Astrocyte (in vitro differentiated cells and primary cell): ENCODE measurements around the gene ATP2C1. TPM values are rescaled to one million over a fixed set of nuclear protein-coding genes. Genes with fewer than 3 reads are reported as not detected.
A peak's percentile ranks its signal among the peaks of the same experiment; 100 is the strongest.

Source experiments
- DNase-seq: peaks from one replicate; pipeline ENCODE4 v3.0.0-alpha.2; 2010; ENCODE audit warnings: low read depth
- FAIRE-seq: peaks from 2 replicates; lab custom pipeline; 2011; peaks lifted over from hg19 to GRCh38; lab: Jason Lieb, UNC
- H2AFZ ChIP-seq: 2 replicates; pipeline ENCODE4 v1.6.0; 2012; ENCODE audit warnings: low read depth, low read length, inconsistent platforms
- H3K27ac ChIP-seq: 2 replicates; pipeline ENCODE4 v1.5.1; 2011; ENCODE audit warnings: low read depth, low read length, inconsistent platforms
- H3K27me3 ChIP-seq: 2 replicates; pipeline ENCODE4 v1.6.0; 2011; ENCODE audit warnings: low read length, inconsistent platforms; ENCODE audit not compliant: insufficient read depth
- H3K36me3 ChIP-seq: 2 replicates; pipeline ENCODE4 v1.5.1; 2011; ENCODE audit warnings: low read length, inconsistent platforms; ENCODE audit not compliant: insufficient read depth
- H3K4me1 ChIP-seq: 2 replicates; pipeline ENCODE4 v1.5.1; 2011; ENCODE audit warnings: low read length, inconsistent platforms; ENCODE audit not compliant: insufficient read depth
- H3K4me2 ChIP-seq: 2 replicates; pipeline ENCODE4 v1.6.0; 2012; ENCODE audit warnings: low read length, inconsistent platforms
- H3K4me3 ChIP-seq: 2 replicates; pipeline ENCODE4 v1.5.1; 2011; ENCODE audit warnings: low read depth, mild to moderate bottlenecking, low read length, inconsistent platforms; ENCODE audit not compliant: insufficient read depth
- H3K79me2 ChIP-seq: 2 replicates; pipeline ENCODE4 v1.6.0; 2012; ENCODE audit warnings: mild to moderate bottlenecking, low read length, inconsistent platforms; ENCODE audit not compliant: insufficient read depth
- H3K9ac ChIP-seq: 2 replicates; pipeline ENCODE4 v1.6.0; 2012; ENCODE audit warnings: mild to moderate bottlenecking, low read length, inconsistent platforms
- H3K9me3 ChIP-seq: 2 replicates; pipeline ENCODE4 v1.5.1; 2012; ENCODE audit warnings: low read depth, mild to moderate bottlenecking, low read length, inconsistent platforms; ENCODE audit not compliant: insufficient read depth
- H4K20me1 ChIP-seq: 2 replicates; pipeline ENCODE4 v1.6.0; 2012; ENCODE audit warnings: low read length, inconsistent platforms; ENCODE audit not compliant: insufficient read depth
- H3K27ac Mint-ChIP-seq: one replicate; pipeline ENCODE4 v1.8.0; 2021; ENCODE audit warnings: mild to moderate bottlenecking, mixed read lengths; ENCODE audit not compliant: unreplicated experiment
- H3K27me3 Mint-ChIP-seq: one replicate; pipeline ENCODE4 v1.8.0; 2021; ENCODE audit warnings: low read depth, mixed read lengths; ENCODE audit not compliant: unreplicated experiment
- H3K36me3 Mint-ChIP-seq: one replicate; pipeline ENCODE4 v1.8.0; 2021; ENCODE audit warnings: low read depth, mixed read lengths; ENCODE audit not compliant: unreplicated experiment
- H3K4me1 Mint-ChIP-seq: one replicate; pipeline ENCODE4 v1.8.0; 2021; ENCODE audit warnings: low read depth, mixed read lengths; ENCODE audit not compliant: unreplicated experiment
- H3K4me3 Mint-ChIP-seq: one replicate; pipeline ENCODE4 v1.8.0; 2021; ENCODE audit warnings: mild to moderate bottlenecking, moderate library complexity, mixed read lengths; ENCODE audit not compliant: unreplicated experiment
- H3K9me3 Mint-ChIP-seq: one replicate; pipeline ENCODE4 v1.8.0; 2021; ENCODE audit warnings: mild to moderate bottlenecking, mixed read lengths; ENCODE audit not compliant: unreplicated experiment
- EZH2 ChIP-seq: IDR thresholded peaks from 2 replicates; pipeline ENCODE4 v1.6.1; 2012; ENCODE audit warnings: mild to moderate bottlenecking, low read length, inconsistent platforms; ENCODE audit not compliant: insufficient read depth
- total RNA-seq: library from RNA; stranded (reverse); gene quantifications from 2 replicates; pipeline ENCODE4 v1.2.1, GENCODE V29; 2021
- TF ChIP-seq, protein P1 (sequence below): IDR thresholded peaks from 2 replicates; pipeline ENCODE4 v1.5.1; 2011; ENCODE audit warnings: low read depth, mild to moderate bottlenecking, inconsistent platforms, low read length, moderate library complexity; ENCODE audit not compliant: insufficient read depth

Gene ATP2C1
- total RNA-seq, 1 donor from 2014 or later: 132 TPM

DNA sequence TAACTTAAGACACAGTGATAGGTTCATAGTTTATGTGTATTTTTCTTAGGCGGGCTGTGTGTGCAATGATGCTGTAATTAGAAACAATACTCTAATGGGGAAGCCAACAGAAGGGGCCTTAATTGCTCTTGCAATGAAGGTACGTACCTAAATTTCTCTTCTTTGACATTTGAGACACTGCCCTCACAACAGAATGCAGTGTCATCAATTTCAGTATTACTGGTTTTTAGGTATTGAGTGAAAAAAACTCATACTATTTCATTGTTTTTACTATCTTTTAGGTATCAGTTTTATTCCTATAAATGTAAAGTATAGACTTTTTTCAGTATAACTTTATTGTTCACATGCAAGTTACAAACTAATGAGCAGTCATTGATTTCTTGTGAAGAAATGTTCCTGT, 73.4 kb downstream of the ATP2C1 start:
- H3K9me3 ChIP-seq: no peaks in the 10 kb centered on the region
- H4K20me1 ChIP-seq: no peaks in the 10 kb centered on the region
- Mint-ChIP-seq H3K9me3 (no peaks in the 10 kb centered on the region), H3K36me3 (peaks cover 13% of the 10 kb centered on the region), H3K4me1 (peaks cover 40% of the 10 kb centered on the region), H3K4me3 (no peak overlapping the region), H3K27ac (no peak overlapping the region), H3K27me3 (no peaks in the 10 kb centered on the region)
- no peaks in the 10 kb centered on the region for H3K27me3 ChIP-seq
- peaks cover 3% of the 10 kb centered on the region for H3K79me2 ChIP-seq
- no peak overlapping the region for H3K9ac ChIP-seq
- TF ChIP-seq, protein P1, sequence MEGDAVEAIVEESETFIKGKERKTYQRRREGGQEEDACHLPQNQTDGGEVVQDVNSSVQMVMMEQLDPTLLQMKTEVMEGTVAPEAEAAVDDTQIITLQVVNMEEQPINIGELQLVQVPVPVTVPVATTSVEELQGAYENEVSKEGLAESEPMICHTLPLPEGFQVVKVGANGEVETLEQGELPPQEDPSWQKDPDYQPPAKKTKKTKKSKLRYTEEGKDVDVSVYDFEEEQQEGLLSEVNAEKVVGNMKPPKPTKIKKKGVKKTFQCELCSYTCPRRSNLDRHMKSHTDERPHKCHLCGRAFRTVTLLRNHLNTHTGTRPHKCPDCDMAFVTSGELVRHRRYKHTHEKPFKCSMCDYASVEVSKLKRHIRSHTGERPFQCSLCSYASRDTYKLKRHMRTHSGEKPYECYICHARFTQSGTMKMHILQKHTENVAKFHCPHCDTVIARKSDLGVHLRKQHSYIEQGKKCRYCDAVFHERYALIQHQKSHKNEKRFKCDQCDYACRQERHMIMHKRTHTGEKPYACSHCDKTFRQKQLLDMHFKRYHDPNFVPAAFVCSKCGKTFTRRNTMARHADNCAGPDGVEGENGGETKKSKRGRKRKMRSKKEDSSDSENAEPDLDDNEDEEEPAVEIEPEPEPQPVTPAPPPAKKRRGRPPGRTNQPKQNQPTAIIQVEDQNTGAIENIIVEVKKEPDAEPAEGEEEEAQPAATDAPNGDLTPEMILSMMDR: no peak
- TF ChIP-seq EZH2: no peak
- H3K4me2 ChIP-seq: no peak overlapping the region
- no peak overlapping the region for H2AFZ ChIP-seq
- DNase-seq (no peak), FAIRE-seq (no peak)
- H3K36me3 ChIP-seq: peaks cover 23% of the 10 kb centered on the region
- H3K4me1 ChIP-seq: peaks cover 40% of the 10 kb centered on the region
- peak overlapping the region; percentile 74 for H3K27ac ChIP-seq
- no peak overlapping the region for H3K4me3 ChIP-seq

DNA sequence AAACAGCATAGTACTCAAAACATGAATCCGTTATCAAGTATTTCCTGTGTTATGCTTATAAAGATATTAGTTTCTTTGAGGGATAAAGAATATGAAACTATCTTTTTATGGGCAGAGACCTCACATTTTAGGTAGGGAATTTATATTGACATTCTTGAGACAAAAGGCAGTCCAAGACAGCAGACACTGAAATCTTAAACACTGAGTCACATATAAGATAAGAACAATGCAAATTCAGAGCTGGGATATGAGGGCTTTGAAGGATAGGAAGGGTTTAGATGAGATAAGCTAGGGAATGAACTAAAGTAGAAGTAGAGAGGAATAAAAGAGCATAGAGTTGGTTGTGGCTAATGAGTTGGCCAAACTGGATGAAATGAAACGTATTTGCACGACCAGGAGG, 74.3 kb downstream of the ATP2C1 start:
- Histone ChIP-seq H4K20me1 (no peaks in the 10 kb centered on the region), H3K9me3 (no peaks in the 10 kb centered on the region), H3K36me3 (peaks cover 23% of the 10 kb centered on the region), H2AFZ (no peak overlapping the region), H3K27me3 (no peaks in the 10 kb centered on the region), H3K4me2 (peak overlapping the region; percentile 18), H3K27ac (peak overlapping the region; percentile 74), H3K4me3 (no peak overlapping the region), H3K4me1 (peaks cover 35% of the 10 kb centered on the region), H3K9ac (peak overlapping the region; percentile 23), H3K79me2 (peaks cover 3% of the 10 kb centered on the region)
- peaks cover 17% of the 10 kb centered on the region for H3K36me3 Mint-ChIP-seq
- FAIRE-seq (peak; percentile 65), DNase-seq (peak; percentile 84)
- H3K27ac Mint-ChIP-seq: peak overlapping the region; percentile 16
- H3K27me3 Mint-ChIP-seq: no peaks in the 10 kb centered on the region
- peaks cover 5% of the 10 kb centered on the region for H3K9me3 Mint-ChIP-seq
- peaks cover 40% of the 10 kb centered on the region for H3K4me1 Mint-ChIP-seq
- TF ChIP-seq, protein P1: no peak
- H3K4me3 Mint-ChIP-seq: no peak overlapping the region

DNA sequence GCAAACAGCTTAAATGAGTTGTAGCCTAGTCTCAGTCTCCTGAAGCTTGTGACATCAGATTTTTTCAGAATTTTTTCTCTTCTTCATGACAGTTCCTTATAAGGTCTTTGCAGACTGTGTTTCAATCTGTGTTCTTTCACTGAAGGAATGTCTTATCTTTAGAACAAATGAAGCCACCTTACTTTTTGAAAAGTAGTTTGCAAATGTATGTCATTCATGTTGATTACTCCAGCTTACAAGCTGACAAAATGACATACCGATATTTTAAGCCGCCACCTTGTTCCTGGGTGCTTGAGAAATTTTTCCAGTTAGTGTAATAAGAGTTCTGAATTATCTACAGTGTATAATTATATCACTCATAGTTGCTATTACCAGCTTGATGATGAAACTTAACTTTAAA, 75.7 kb downstream of the ATP2C1 start:
- Histone ChIP-seq H2AFZ (no peak overlapping the region), H3K4me1 (peaks cover 23% of the 10 kb centered on the region), H3K9me3 (no peaks in the 10 kb centered on the region), H4K20me1 (no peaks in the 10 kb centered on the region), H3K9ac (no peak overlapping the region), H3K4me2 (no peak overlapping the region), H3K79me2 (peaks cover 3% of the 10 kb centered on the region), H3K36me3 (peaks cover 23% of the 10 kb centered on the region), H3K27me3 (no peaks in the 10 kb centered on the region), H3K4me3 (no peak overlapping the region), H3K27ac (no peak overlapping the region)
- no peaks in the 10 kb centered on the region for H3K27me3 Mint-ChIP-seq
- H3K4me3 Mint-ChIP-seq: peak overlapping the region; percentile 55
- FAIRE-seq (no peak), DNase-seq (peak; percentile 15)
- TF ChIP-seq EZH2: no peak
- TF ChIP-seq, protein P1: no peak
- peaks cover 35% of the 10 kb centered on the region for H3K4me1 Mint-ChIP-seq
- H3K27ac Mint-ChIP-seq: peak overlapping the region; percentile 84
- H3K36me3 Mint-ChIP-seq: peaks cover 17% of the 10 kb centered on the region
- peaks cover 5% of the 10 kb centered on the region for H3K9me3 Mint-ChIP-seq
